Hippocampal formation (tissue), 2 donors: ENCODE data around the gene PCSK5.

ENCODE experiments used
- DNase-seq, 2 donors: peaks; one replicate each; lab custom pipeline; 2025; lab: John Stamatoyannopoulos, UW

The PCSK5 gene

GRCh38 chr9:76138360-76138759 lies 247.9 kb downstream of the PCSK5 start:
- no peak for DNase-seq

GRCh38 chr9:76143834-76144233 lies 253.4 kb downstream of the PCSK5 start:
- no peak for DNase-seq

GRCh38 chr9:76150013-76150412 lies 259.5 kb downstream of the PCSK5 start:
- no peak for DNase-seq

GRCh38 chr9:76151267-76151666 lies 260.8 kb downstream of the PCSK5 start:
- no peak for DNase-seq

- DNase-seq = no peak
These were observed 262.9 kb downstream of the PCSK5 start for GRCh38 chr9:76153339-76153738.

GRCh38 chr9:76153902-76154629 lies 263.6 kb downstream of the PCSK5 start:
- DNase-seq = no peak

- DNase-seq = no peak
These were observed 264.9 kb downstream of the PCSK5 start for GRCh38 chr9:76155361-76155760.

GRCh38 chr9:76158713-76159112 lies 268.2 kb downstream of the PCSK5 start:
- DNase-seq = no peak

- DNase-seq = no peak
These were observed 268.9 kb downstream of the PCSK5 start for GRCh38 chr9:76159293-76159926.

- DNase-seq = no peak
These were observed 270.6 kb downstream of the PCSK5 start for GRCh38 chr9:76161106-76161505.

- no peak for DNase-seq
These were observed 271.1 kb downstream of the PCSK5 start for GRCh38 chr9:76161541-76161940.

- DNase-seq = no peak
These were observed 271.7 kb downstream of the PCSK5 start for GRCh38 chr9:76162086-76162730.

- no peak for DNase-seq
These were observed 272.5 kb downstream of the PCSK5 start for GRCh38 chr9:76162751-76163500.

- DNase-seq = peak in 1 of 2 donors; percentile 25
These were observed 276.1 kb downstream of the PCSK5 start for GRCh38 chr9:76166526-76166925.

GRCh38 chr9:76176171-76176570 lies 285.7 kb downstream of the PCSK5 start:
- DNase-seq = no peak

- no peak for DNase-seq
These were observed 287.5 kb downstream of the PCSK5 start for GRCh38 chr9:76177931-76178330.

GRCh38 chr9:76180541-76180940 lies 290.1 kb downstream of the PCSK5 start:
- no peak for DNase-seq

GRCh38 chr9:76181020-76181641 lies 290.7 kb downstream of the PCSK5 start:
- DNase-seq = no peak

- DNase-seq = no peak
These were observed 291.3 kb downstream of the PCSK5 start for GRCh38 chr9:76181781-76182180.

- no peak for DNase-seq
These were observed 295.0 kb downstream of the PCSK5 start for GRCh38 chr9:76185432-76185831.

- no peak for DNase-seq
These were observed 297.8 kb downstream of the PCSK5 start for GRCh38 chr9:76188286-76188685.

- DNase-seq = no peak
These were observed 298.4 kb downstream of the PCSK5 start for GRCh38 chr9:76188905-76189304.
